ENCODE measurements around the gene ZXDC.
A peak's percentile ranks its signal among the peaks of the same experiment; 100 is the strongest.

Gene ZXDC

DNA sequence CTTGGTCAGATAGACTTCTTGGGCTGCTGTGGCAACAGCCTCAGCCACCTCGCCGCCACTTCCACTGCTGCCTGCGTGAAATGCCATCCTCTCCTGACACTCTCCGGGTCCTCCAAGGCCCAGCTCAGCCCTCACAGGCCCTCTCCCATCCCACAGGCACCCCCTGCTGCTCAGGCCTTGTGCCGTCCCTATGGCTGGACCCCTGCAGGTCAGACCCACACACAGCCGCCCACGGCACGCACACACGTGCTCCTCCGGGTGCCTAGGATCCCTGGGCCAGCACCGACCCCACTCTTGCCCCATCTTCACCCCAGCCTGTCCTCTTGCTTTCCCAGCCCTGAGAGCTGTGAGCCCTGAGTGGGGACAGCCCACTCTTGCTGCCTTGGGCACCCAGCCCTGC lies 61.3 kb downstream of the ZXDC start:
- TF ChIP-seq, protein P1, sequence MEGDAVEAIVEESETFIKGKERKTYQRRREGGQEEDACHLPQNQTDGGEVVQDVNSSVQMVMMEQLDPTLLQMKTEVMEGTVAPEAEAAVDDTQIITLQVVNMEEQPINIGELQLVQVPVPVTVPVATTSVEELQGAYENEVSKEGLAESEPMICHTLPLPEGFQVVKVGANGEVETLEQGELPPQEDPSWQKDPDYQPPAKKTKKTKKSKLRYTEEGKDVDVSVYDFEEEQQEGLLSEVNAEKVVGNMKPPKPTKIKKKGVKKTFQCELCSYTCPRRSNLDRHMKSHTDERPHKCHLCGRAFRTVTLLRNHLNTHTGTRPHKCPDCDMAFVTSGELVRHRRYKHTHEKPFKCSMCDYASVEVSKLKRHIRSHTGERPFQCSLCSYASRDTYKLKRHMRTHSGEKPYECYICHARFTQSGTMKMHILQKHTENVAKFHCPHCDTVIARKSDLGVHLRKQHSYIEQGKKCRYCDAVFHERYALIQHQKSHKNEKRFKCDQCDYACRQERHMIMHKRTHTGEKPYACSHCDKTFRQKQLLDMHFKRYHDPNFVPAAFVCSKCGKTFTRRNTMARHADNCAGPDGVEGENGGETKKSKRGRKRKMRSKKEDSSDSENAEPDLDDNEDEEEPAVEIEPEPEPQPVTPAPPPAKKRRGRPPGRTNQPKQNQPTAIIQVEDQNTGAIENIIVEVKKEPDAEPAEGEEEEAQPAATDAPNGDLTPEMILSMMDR (IDR thresholded peaks at IDR 0.05) = no peak
- DNase-seq = peak in 1 of 2 donors; percentile 60
- Histone ChIP-seq H3K9me3 (no peaks in the 10 kb centered on the region), H3K27me3 (peaks cover 0 to 60% of the 10 kb centered on the region in 2 donors), H3K36me3 (no peaks in the 10 kb centered on the region), H3K27ac (no peak overlapping the region), H3K4me3 (no peak overlapping the region), H3K4me1 (no peaks in the 10 kb centered on the region)
- intact Hi-C loops (cut with DNase I; ENCODE audit: low total_unique reads) = no loop called here

DNA sequence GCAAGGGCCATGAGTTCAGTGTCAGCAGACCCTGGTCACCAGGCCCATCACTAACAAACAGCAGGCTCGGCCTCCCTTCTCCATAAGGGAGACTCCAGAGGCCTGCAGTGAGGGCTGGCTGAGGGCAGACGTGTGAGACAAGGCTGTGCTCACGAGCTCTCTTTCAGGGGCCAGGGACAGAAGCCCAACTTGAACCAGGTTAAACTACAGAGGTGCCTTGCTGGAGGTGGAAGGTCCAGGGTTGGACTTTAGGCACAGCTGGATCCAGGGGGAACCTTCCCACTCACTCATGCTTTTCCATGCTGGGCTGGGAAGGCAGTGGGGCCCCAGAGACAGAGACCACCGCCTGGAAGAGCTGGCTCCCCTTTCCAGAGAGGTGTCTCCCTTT lies 62.0 kb downstream of the ZXDC start:
- H3K27ac ChIP-seq = no peak overlapping the region
- H3K36me3 ChIP-seq = no peaks in the 10 kb centered on the region
- H3K9me3 ChIP-seq = no peaks in the 10 kb centered on the region
- intact Hi-C loops (cut with DNase I; ENCODE audit: low total_unique reads) = no loop called here
- H3K4me3 ChIP-seq = no peak overlapping the region
- DNase-seq = peak in 1 of 2 donors; percentile 55
- no peaks in the 10 kb centered on the region for H3K4me1 ChIP-seq
- TF ChIP-seq, protein P1 (IDR thresholded peaks at IDR 0.05) = no peak
- peaks cover 0 to 53% of the 10 kb centered on the region in 2 donors for H3K27me3 ChIP-seq

DNA sequence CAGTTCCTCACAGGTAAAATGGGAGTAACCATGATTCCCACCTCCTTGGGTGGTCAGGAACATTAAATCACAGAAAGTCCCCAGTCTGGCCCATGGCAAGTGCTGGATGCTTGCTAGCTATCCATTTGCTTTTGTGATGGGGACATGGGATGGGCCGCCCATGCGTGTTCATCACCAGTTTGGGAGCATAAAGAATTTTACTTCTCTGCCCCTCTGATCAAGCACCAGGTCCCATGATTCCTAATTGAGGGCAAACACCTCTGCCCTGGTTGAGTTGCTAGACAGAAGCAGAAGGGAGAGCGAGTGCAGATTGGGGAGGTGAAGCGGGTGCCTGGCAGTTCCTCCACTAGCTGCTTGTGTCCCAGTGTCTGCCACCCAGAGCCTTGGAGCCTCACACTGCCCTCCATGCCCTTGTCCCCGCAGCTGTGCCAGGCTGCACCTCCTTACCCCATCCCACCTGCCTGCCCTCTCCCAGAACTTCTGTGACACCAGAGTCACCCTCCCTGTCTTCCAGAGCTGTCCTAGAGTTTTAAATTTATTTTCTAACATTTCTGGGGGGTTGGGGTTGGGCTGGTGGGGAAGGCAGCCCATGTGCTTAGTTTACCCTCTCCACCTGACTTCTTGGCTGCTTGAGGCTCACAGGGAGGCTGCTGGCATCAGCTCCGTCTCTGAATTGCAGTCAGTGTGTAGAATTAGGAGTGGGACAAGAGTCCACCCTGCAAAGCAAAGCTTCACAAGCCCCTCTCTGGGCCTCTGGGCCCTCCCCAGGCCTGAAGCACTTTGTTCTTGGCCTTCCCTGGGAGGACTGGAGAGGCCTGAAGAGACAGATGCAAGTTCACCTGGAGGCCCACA lies 62.6 kb downstream of the ZXDC start:
- Histone ChIP-seq H3K27me3 (peaks cover 0 to 46% of the 10 kb centered on the region in 2 donors), H3K9me3 (no peaks in the 10 kb centered on the region), H3K27ac (no peak overlapping the region), H3K4me1 (no peaks in the 10 kb centered on the region), H3K36me3 (no peaks in the 10 kb centered on the region), H3K4me3 (no peak overlapping the region)
- DNase-seq = peak in 1 of 2 donors; percentile 42
- TF ChIP-seq, protein P1 (IDR thresholded peaks at IDR 0.05) = no peak
- intact Hi-C loops (cut with DNase I; ENCODE audit: low total_unique reads) = no loop called here

DNA sequence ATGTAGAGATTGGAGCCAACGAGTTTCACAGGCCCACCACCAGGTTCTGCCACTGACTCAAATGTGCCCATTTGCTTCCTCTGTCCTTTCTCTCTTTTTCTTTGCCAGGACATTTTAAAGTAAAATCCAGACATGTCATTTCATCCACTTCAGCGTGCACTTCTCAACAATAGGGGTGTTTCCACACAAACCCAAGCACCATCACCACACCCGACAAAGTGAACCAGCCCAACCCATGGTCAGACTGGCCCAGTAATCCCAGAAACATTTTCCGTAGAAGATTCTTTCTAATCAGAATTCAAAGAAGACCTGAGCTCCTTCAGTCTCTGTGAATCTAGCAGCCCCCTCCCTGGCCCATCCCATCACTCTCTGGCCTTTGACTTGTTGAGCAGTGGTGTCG lies 67.6 kb downstream of the ZXDC start:
- TF ChIP-seq, protein P1 (IDR thresholded peaks at IDR 0.05) = no peak
- intact Hi-C loops (cut with DNase I; ENCODE audit: low total_unique reads) = no loop called here
- H3K9me3 ChIP-seq = no peaks in the 10 kb centered on the region
- no peaks in the 10 kb centered on the region for H3K36me3 ChIP-seq
- H3K4me3 ChIP-seq = no peak overlapping the region
- no peak overlapping the region for H3K27ac ChIP-seq
- no peak for DNase-seq
- H3K4me1 ChIP-seq = no peaks in the 10 kb centered on the region
- H3K27me3 ChIP-seq = peaks cover 0 to 28% of the 10 kb centered on the region in 2 donors

DNA sequence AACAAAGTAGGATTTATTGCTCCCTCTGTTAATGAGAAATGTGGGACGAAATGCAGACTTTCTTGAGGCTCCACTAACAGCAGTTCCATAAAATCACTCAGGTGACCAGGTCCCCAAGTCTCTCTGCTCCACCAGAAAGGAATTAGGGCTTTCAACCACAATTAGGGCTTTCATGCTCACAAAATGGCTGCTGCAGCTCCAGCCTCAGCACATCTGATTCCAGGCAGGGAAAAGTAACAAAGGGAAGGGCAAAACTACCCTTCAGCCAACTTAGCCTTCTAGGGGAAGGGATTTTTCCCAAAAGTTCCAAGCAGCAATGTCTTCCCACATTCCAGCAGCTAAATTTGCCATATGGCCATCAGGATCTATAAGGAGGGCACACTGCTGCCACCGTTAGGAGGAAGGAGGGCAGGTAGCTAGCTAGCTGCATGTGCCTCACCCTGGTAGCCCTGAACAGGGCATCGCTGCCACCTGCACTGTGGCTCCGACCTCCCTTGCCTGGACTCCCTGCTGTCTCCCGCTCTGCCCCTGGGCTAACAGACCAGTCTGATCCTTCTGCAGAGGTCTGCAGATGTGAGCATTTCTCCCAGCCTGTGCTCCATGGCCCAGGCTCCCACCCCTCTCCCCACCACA lies 68.2 kb downstream of the ZXDC start:
- Histone ChIP-seq H3K4me1 (no peaks in the 10 kb centered on the region), H3K4me3 (no peak overlapping the region), H3K27me3 (peaks cover 0 to 22% of the 10 kb centered on the region in 2 donors), H3K36me3 (no peaks in the 10 kb centered on the region), H3K27ac (no peak overlapping the region), H3K9me3 (no peaks in the 10 kb centered on the region)
- TF ChIP-seq, protein P1 (IDR thresholded peaks at IDR 0.05) = no peak
- intact Hi-C loops (cut with DNase I; ENCODE audit: low total_unique reads) = no loop called here
- DNase-seq = no peak
